Testis (tissue), 2 donors: ENCODE measurements around the gene KCNH6.

Source experiments
- POLR2A ChIP-seq: fragments of 450-650 bp; IDR thresholded peaks from one replicate; pipeline ENCODE4 v1.6.1; 2017; ENCODE audit warnings: antibody characterized with exemption, mild to moderate bottlenecking, moderate library complexity
- TF ChIP-seq, protein P1 (sequence below), 3 experiments: fragments of 450-650 bp in 2 of 3; fragments of 200-600 bp in 1 of 3; sonication (generic) in 1 of 3; IDR thresholded peaks; one replicate each; pipeline ENCODE4 v1.5.1; 2016 to 2019; ENCODE audit warnings: antibody characterized with exemption in 3 of 3, mild to moderate bottlenecking in 2 of 3, moderate library complexity in 1 of 3

GRCh38 chr17:63515426-63515825, 7.7 kb upstream of the KCNH6 start:
- TF ChIP-seq, protein P1, sequence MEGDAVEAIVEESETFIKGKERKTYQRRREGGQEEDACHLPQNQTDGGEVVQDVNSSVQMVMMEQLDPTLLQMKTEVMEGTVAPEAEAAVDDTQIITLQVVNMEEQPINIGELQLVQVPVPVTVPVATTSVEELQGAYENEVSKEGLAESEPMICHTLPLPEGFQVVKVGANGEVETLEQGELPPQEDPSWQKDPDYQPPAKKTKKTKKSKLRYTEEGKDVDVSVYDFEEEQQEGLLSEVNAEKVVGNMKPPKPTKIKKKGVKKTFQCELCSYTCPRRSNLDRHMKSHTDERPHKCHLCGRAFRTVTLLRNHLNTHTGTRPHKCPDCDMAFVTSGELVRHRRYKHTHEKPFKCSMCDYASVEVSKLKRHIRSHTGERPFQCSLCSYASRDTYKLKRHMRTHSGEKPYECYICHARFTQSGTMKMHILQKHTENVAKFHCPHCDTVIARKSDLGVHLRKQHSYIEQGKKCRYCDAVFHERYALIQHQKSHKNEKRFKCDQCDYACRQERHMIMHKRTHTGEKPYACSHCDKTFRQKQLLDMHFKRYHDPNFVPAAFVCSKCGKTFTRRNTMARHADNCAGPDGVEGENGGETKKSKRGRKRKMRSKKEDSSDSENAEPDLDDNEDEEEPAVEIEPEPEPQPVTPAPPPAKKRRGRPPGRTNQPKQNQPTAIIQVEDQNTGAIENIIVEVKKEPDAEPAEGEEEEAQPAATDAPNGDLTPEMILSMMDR (IDR thresholded peaks at IDR 0.05) = no peak
- no peak for TF ChIP-seq POLR2A
